Panc1 (cell line): Measurements from ENCODE around the gene JCHAIN. TPM values are rescaled to one million over a fixed set of nuclear protein-coding genes. Genes with fewer than 3 reads are reported as not detected.
"Not testable (repeated sequence)": the region's sequence is repeated elsewhere in the genome, so short reads cannot be mapped to it uniquely, and the experiment has no call there.

ENCODE experiments used
- ATAC-seq: fragments of 200-7000 bp; cut with Tn5 transposase; 2 replicates; pipeline ENCODE4 v1.9.1; 2020; ENCODE audit warnings: mild to moderate bottlenecking, moderate library complexity
- BruUV-seq: library from RNA; stranded (reverse); fragments of 400-500 nt; replicated peaks from 2 replicates; lab custom pipeline; 2021; lab: Mats Ljungman, UMichigan
- CTCF ChIA-PET: fragments of 300-600 bp; sonication (Branson Sonifier 250); formaldehyde crosslinking; loops from one replicate; lab custom pipeline; 2022; ENCODE audit warnings: antibody characterized with exemption; lab: Charles Lee
- POLR2A ChIA-PET: fragments of 300-600 bp; sonication (Branson Sonifier 250); formaldehyde crosslinking; loops from one replicate; lab custom pipeline; 2022; ENCODE audit warnings: antibody characterized with exemption; lab: Charles Lee
- DNase-seq: peaks from one replicate; pipeline ENCODE4 v3.0.0-alpha.2; 2010; ENCODE audit warnings: low read depth, low spot score
- H3K27ac ChIP-seq: 2 replicates; pipeline ENCODE4 v1.5.1; 2011; ENCODE audit warnings: mild to moderate bottlenecking, low read length, inconsistent platforms
- H3K27me3 ChIP-seq: fragments of 200-500 bp; sonication (Bioruptor generic); 2 replicates; pipeline ENCODE4 v1.6.0; 2014; ENCODE audit warnings: low read length, inconsistent platforms; ENCODE audit not compliant: control insufficient read depth, insufficient read depth
- H3K36me3 ChIP-seq: fragments of 200-500 bp; sonication (Bioruptor generic); 2 replicates; pipeline ENCODE4 v1.5.1; 2014; ENCODE audit warnings: inconsistent platforms, mild to moderate bottlenecking, low read length, moderate library complexity; ENCODE audit not compliant: control insufficient read depth, insufficient read depth
- H3K4me1 ChIP-seq: 2 replicates; pipeline ENCODE4 v1.5.1; 2011; ENCODE audit warnings: inconsistent platforms, mild to moderate bottlenecking, low read length, moderate library complexity; ENCODE audit not compliant: control insufficient read depth, insufficient read depth
- H3K4me3 ChIP-seq, 2 experiments: 2 replicates each; pipeline ENCODE4 v1.5.1; 2011 to 2012; ENCODE audit warnings: low read depth in 2 of 2, low read length in 2 of 2, mild to moderate bottlenecking in 2 of 2, inconsistent platforms in 1 of 2, moderate library complexity in 1 of 2
- H3K9me3 ChIP-seq: fragments of 200-500 bp; sonication (Bioruptor generic); 2 replicates; pipeline ENCODE4 v1.5.1; 2014; ENCODE audit warnings: low read depth, mild to moderate bottlenecking, inconsistent platforms, low read length, moderate library complexity; ENCODE audit not compliant: control insufficient read depth, insufficient read depth
- POLR2AphosphoS5 ChIP-seq: IDR thresholded peaks from 2 replicates; pipeline ENCODE4 v1.6.1; 2012; ENCODE audit warnings: mild to moderate bottlenecking, low read depth, low read length, moderate library complexity
- SIN3A ChIP-seq: IDR thresholded peaks from 2 replicates; pipeline ENCODE4 v1.6.1; 2012; ENCODE audit warnings: low read depth, mild to moderate bottlenecking, low read length, moderate library complexity, borderline replicate concordance; ENCODE audit not compliant: insufficient read depth
- TCF7L2 ChIP-seq: IDR thresholded peaks from 2 replicates; pipeline ENCODE4 v1.6.1; 2011; ENCODE audit warnings: mild to moderate bottlenecking, low read depth, low read length, inconsistent platforms
- in situ Hi-C: cut with HindIII; loops from 2 replicates; pipeline ENCODE4 v1.10.0; 2016; ENCODE audit warnings: low sequenced_read_pairs, low pct_unique_long_range_greater_than_20kb
- intact Hi-C: fragments of 100-400 bp; cut with micrococcal nuclease; formaldehyde crosslinking; loops from one replicate; pipeline ENCODE4 v1.10.0; 2022; ENCODE audit not compliant: unreplicated experiment
- total RNA-seq: library from RNA; stranded (reverse); gene quantifications from one replicate; pipeline ENCODE4 v1.2.1, GENCODE V29; 2021; ENCODE audit not compliant: unreplicated experiment
- TF ChIP-seq, protein P1 (sequence below): fragments of 450-650 bp; IDR thresholded peaks from 2 replicates; pipeline ENCODE4 v1.5.1; 2017; ENCODE audit warnings: mild to moderate bottlenecking
- TF ChIP-seq, protein P2 (sequence below), 2 experiments: IDR thresholded peaks; 2 replicates each; pipeline ENCODE4 v1.6.1; 2011 to 2012; ENCODE audit warnings: low read depth in 2 of 2, control low read depth in 1 of 2, low read length in 1 of 2, mild to moderate bottlenecking in 1 of 2, moderate library complexity in 1 of 2; ENCODE audit not compliant: insufficient read depth in 1 of 2

JCHAIN gene
- total RNA-seq, 1 experiment from 2014 or later = 0.36 TPM

DNA sequence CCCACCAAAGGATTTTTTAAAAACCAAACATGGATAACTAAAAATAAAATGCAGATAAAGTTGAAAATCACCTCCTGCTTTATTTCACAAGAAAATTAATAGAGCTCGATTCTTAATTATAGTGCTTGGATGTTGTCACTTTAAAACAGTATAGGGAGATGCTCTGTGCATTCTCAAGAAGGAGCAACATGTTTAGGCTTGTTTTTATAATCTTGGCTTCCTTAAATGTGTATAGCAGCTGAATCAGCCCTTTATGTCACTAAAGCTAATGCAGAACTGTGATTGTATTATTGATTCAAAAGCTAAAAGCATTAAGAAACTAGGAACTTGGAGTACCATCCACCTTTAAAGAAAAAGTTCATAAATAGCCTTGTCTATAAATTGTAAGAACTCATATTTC is 35.0 kb upstream of the JCHAIN start:
- ATAC-seq (no peak), DNase-seq (no peak)
- CTCF ChIA-PET = interaction anchor here (0.7 kb wide), 1 partner anchor 98 kb away, joined by 3 read pairs; no protein-coding TSS in a partner anchor
- in situ Hi-C loops = no loop called here
- BruUV-seq = no TSS peak
- TF ChIP-seq, protein P1, sequence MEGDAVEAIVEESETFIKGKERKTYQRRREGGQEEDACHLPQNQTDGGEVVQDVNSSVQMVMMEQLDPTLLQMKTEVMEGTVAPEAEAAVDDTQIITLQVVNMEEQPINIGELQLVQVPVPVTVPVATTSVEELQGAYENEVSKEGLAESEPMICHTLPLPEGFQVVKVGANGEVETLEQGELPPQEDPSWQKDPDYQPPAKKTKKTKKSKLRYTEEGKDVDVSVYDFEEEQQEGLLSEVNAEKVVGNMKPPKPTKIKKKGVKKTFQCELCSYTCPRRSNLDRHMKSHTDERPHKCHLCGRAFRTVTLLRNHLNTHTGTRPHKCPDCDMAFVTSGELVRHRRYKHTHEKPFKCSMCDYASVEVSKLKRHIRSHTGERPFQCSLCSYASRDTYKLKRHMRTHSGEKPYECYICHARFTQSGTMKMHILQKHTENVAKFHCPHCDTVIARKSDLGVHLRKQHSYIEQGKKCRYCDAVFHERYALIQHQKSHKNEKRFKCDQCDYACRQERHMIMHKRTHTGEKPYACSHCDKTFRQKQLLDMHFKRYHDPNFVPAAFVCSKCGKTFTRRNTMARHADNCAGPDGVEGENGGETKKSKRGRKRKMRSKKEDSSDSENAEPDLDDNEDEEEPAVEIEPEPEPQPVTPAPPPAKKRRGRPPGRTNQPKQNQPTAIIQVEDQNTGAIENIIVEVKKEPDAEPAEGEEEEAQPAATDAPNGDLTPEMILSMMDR = no peak
- Histone ChIP-seq H3K9me3 (no peaks in the 10 kb centered on the region), H3K27ac (no peak overlapping the region), H3K4me1 (peaks cover under 1% of the 10 kb centered on the region), H3K4me3 (no peak overlapping the region), H3K36me3 (no peaks in the 10 kb centered on the region), H3K27me3 (no peaks in the 10 kb centered on the region)
- POLR2A ChIA-PET = no interaction called here
- intact Hi-C loops = no loop called here

DNA sequence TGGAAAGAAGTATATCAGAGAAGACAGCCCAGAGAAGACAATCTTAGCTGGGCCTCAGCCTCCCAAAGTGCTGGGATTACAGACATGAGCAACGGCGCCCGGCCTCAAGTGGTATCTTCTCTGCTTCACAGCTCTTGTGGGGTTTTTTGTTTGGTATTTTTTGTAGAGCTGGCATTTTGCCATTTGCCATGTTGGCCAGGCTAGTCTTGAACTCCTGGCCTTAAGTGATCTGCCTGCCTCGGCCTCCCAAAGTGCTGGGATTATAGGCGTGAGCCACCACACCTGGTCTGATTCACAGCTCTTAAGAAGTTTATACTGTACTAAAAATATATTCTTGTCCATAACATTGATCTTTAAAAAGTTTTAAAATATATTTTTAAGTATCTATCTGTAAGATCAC is 34.4 kb upstream of the JCHAIN start:
- ChIA-PET POLR2A (no interaction called here), CTCF (interaction anchor here (0.7 kb wide), 1 partner anchor 98 kb away, joined by 3 read pairs; no protein-coding TSS in a partner anchor)
- no peak for TF ChIP-seq TCF7L2
- TF ChIP-seq, protein P1 = no peak
- no peak for TF ChIP-seq SIN3A
- TF ChIP-seq, protein P2, sequence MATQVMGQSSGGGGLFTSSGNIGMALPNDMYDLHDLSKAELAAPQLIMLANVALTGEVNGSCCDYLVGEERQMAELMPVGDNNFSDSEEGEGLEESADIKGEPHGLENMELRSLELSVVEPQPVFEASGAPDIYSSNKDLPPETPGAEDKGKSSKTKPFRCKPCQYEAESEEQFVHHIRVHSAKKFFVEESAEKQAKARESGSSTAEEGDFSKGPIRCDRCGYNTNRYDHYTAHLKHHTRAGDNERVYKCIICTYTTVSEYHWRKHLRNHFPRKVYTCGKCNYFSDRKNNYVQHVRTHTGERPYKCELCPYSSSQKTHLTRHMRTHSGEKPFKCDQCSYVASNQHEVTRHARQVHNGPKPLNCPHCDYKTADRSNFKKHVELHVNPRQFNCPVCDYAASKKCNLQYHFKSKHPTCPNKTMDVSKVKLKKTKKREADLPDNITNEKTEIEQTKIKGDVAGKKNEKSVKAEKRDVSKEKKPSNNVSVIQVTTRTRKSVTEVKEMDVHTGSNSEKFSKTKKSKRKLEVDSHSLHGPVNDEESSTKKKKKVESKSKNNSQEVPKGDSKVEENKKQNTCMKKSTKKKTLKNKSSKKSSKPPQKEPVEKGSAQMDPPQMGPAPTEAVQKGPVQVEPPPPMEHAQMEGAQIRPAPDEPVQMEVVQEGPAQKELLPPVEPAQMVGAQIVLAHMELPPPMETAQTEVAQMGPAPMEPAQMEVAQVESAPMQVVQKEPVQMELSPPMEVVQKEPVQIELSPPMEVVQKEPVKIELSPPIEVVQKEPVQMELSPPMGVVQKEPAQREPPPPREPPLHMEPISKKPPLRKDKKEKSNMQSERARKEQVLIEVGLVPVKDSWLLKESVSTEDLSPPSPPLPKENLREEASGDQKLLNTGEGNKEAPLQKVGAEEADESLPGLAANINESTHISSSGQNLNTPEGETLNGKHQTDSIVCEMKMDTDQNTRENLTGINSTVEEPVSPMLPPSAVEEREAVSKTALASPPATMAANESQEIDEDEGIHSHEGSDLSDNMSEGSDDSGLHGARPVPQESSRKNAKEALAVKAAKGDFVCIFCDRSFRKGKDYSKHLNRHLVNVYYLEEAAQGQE (IDR thresholded peaks at IDR 0.05; ENCODE audit: insufficient read depth in 1 of 2, low read depth in 2 of 2, low read length in 1 of 2) = no peak
- TF ChIP-seq POLR2AphosphoS5 = no peak
- intact Hi-C loops = no loop called here
- Histone ChIP-seq H3K36me3 (no peaks in the 10 kb centered on the region), H3K27me3 (no peaks in the 10 kb centered on the region), H3K9me3 (no peaks in the 10 kb centered on the region), H3K4me3 (no peak overlapping the region), H3K4me1 (no peaks in the 10 kb centered on the region; the same call in none of the 2 replicates), H3K27ac (no peak overlapping the region)
- BruUV-seq = no TSS peak
- ATAC-seq (no peak), DNase-seq (no peak)
- in situ Hi-C loops = no loop called here

DNA sequence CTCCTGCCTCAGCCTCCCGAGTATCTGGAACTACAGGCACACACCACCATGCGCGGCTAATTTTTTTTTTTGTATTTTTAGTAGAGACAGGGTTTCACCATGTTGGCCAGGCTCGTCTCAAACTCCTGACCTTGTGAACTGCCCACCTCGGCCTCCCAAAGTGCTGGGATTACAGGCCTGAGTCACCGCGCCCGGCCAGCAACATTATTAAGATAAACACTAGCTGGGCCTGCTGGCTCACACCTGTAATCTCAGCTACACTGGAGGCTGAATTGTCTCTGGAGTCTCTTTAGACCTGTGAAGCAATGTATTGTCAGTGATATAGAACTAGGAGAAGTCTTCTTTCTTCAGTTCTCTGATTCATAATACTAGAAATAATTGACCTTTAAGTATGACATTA is 32.1 kb upstream of the JCHAIN start:
- H3K4me1 ChIP-seq, POLR2A ChIA-PET, H3K36me3 ChIP-seq, in situ Hi-C loops, CTCF ChIA-PET, DNase-seq, intact Hi-C loops, H3K27ac ChIP-seq, H3K27me3 ChIP-seq, H3K9me3 ChIP-seq, BruUV-seq, ATAC-seq, H3K4me3 ChIP-seq: not testable (repeated sequence)

DNA sequence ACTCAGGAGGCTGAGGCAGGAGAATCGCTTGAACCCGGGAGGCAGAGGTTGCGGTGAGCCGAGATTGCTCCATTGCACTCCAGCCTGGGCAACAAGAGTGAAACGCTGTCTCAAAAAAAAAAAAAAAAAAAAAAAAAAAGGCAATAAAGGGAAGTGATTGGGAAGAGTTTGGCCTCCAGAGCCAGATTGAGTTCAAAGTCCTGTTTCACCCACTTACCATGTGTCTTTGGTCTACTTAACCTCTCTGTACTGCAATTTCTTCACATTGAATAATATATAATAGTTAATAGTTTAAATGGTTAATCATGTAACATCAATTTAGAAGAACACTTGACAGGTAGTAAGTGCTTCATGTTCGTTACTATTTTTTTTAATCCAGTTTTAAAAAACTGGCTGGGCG is 28.3 kb upstream of the JCHAIN start:
- H3K4me3 ChIP-seq, H3K36me3 ChIP-seq, ATAC-seq, intact Hi-C loops, in situ Hi-C loops, H3K9me3 ChIP-seq, CTCF ChIA-PET, DNase-seq, H3K27me3 ChIP-seq, BruUV-seq, H3K27ac ChIP-seq: not testable (repeated sequence)
- POLR2A ChIA-PET = interaction anchor here (0.7 kb wide), 1 partner anchor 96 kb away, joined by 6 read pairs; no protein-coding TSS in a partner anchor
- peaks cover 10% of the 10 kb centered on the region; the same call in 1 of the 2 replicates for H3K4me1 ChIP-seq
